Measurements from ENCODE around the gene SEL1L3. TPM values are rescaled to one million over a fixed set of nuclear protein-coding genes. Genes with fewer than 3 reads are reported as not detected.
A peak's percentile ranks its signal among the peaks of the same experiment; 100 is the strongest.
"Not testable (repeated sequence)": the region's sequence is repeated elsewhere in the genome, so short reads cannot be mapped to it uniquely, and the experiment has no call there.

Gene SEL1L3
- 42.4 TPM for polyA plus RNA-seq (2012; ENCODE audit: low read depth, missing spikeins)

GRCh38 chr4:25862411-25863346, at the start of gene SEL1L3:
SEL1L3 (minus strand) TSS chr4:25862988; CDS start chr4:25862836, 152 bp downstream.
- TF ChIP-seq PAX5 (IDR thresholded peaks at IDR 0.05; ENCODE audit: insufficient read depth, low read length, severe bottlenecking) = no peak
- no peak for TF ChIP-seq SPI1 (IDR thresholded peaks at IDR 0.05; ENCODE audit: low read depth, low read length)
- no peak for TF ChIP-seq POU2F2 (IDR thresholded peaks at IDR 0.05; ENCODE audit: low read depth, low read length)
- 0 out of 2 replicates have a peak, but pooled peaks have one; percentile 29 for TF ChIP-seq POLR2AphosphoS5 (IDR thresholded peaks at IDR 0.05; ENCODE audit: low read depth, low read length)
- no peak for TF ChIP-seq TAF1 (IDR thresholded peaks at IDR 0.05; ENCODE audit: low read depth, low read length)
- peak; percentile 66 for DNase-seq (ENCODE audit: insufficient read length, low spot score)
- peak; percentile 75 for FAIRE-seq

- DNase-seq (ENCODE audit: insufficient read length, low spot score) = no peak
- no peak for FAIRE-seq
- TF ChIP-seq POLR2AphosphoS5 (IDR thresholded peaks at IDR 0.05; ENCODE audit: low read depth, low read length) (no peak), POLR2A (IDR thresholded peaks at IDR 0.05; ENCODE audit: low read depth, low read length) (no peak), POU2F2 (IDR thresholded peaks at IDR 0.05; ENCODE audit: low read depth, low read length) (no peak), PAX5 (IDR thresholded peaks at IDR 0.05; ENCODE audit: insufficient read depth, low read length, severe bottlenecking) (no peak), TAF1 (IDR thresholded peaks at IDR 0.05; ENCODE audit: low read depth, low read length) (no peak), SPI1 (IDR thresholded peaks at IDR 0.05; ENCODE audit: low read depth, low read length) (no peak)
Measured at GRCh38 chr4:25911356-25911755, 48.6 kb upstream of the SEL1L3 start.

- DNase-seq (ENCODE audit: insufficient read length, low spot score) (no peak), FAIRE-seq (no peak)
- TF ChIP-seq PAX5 (IDR thresholded peaks at IDR 0.05; ENCODE audit: insufficient read depth, low read length, severe bottlenecking) (no peak), POLR2AphosphoS5 (IDR thresholded peaks at IDR 0.05; ENCODE audit: low read depth, low read length) (no peak), SPI1 (IDR thresholded peaks at IDR 0.05; ENCODE audit: low read depth, low read length) (no peak), POLR2A (IDR thresholded peaks at IDR 0.05; ENCODE audit: low read depth, low read length) (no peak), POU2F2 (IDR thresholded peaks at IDR 0.05; ENCODE audit: low read depth, low read length) (no peak), TAF1 (IDR thresholded peaks at IDR 0.05; ENCODE audit: low read depth, low read length) (no peak)
Measured at GRCh38 chr4:25908491-25908901, 45.7 kb upstream of the SEL1L3 start.

- not testable (repeated sequence) for FAIRE-seq; DNase-seq (ENCODE audit: insufficient read length, low spot score)
Measured at GRCh38 chr4:25906113-25906512, 43.3 kb upstream of the SEL1L3 start.

GRCh38 chr4:25905371-25905770, 42.6 kb upstream of the SEL1L3 start:
- DNase-seq (ENCODE audit: insufficient read length, low spot score) (no peak), FAIRE-seq (no peak)
- no peak for TF ChIP-seq PAX5 (IDR thresholded peaks at IDR 0.05; ENCODE audit: insufficient read depth, low read length, severe bottlenecking)
- no peak for TF ChIP-seq POU2F2 (IDR thresholded peaks at IDR 0.05; ENCODE audit: low read depth, low read length)
- TF ChIP-seq TAF1 (IDR thresholded peaks at IDR 0.05; ENCODE audit: low read depth, low read length) = no peak
- TF ChIP-seq POLR2A (IDR thresholded peaks at IDR 0.05; ENCODE audit: low read depth, low read length) = no peak
- TF ChIP-seq POLR2AphosphoS5 (IDR thresholded peaks at IDR 0.05; ENCODE audit: low read depth, low read length) = no peak
- TF ChIP-seq SPI1 (IDR thresholded peaks at IDR 0.05; ENCODE audit: low read depth, low read length) = no peak

GRCh38 chr4:25904748-25905082, 41.9 kb upstream of the SEL1L3 start:
- TF ChIP-seq POU2F2 (IDR thresholded peaks at IDR 0.05; ENCODE audit: low read depth, low read length) (no peak), TAF1 (IDR thresholded peaks at IDR 0.05; ENCODE audit: low read depth, low read length) (no peak), POLR2AphosphoS5 (IDR thresholded peaks at IDR 0.05; ENCODE audit: low read depth, low read length) (no peak), POLR2A (IDR thresholded peaks at IDR 0.05; ENCODE audit: low read depth, low read length) (no peak), PAX5 (IDR thresholded peaks at IDR 0.05; ENCODE audit: insufficient read depth, low read length, severe bottlenecking) (no peak), SPI1 (IDR thresholded peaks at IDR 0.05; ENCODE audit: low read depth, low read length) (no peak)
- FAIRE-seq (peak; percentile 84), DNase-seq (ENCODE audit: insufficient read length, low spot score) (no peak)

GRCh38 chr4:25903900-25904747, 41.3 kb upstream of the SEL1L3 start:
- peak; percentile 82 for FAIRE-seq
- DNase-seq (ENCODE audit: insufficient read length, low spot score) = no peak
- TF ChIP-seq SPI1 (IDR thresholded peaks at IDR 0.05; ENCODE audit: low read depth, low read length) = peak; percentile 73
- no peak for TF ChIP-seq PAX5 (IDR thresholded peaks at IDR 0.05; ENCODE audit: insufficient read depth, low read length, severe bottlenecking)

- DNase-seq (ENCODE audit: insufficient read length, low spot score) (no peak), FAIRE-seq (no peak)
- TF ChIP-seq PAX5 (IDR thresholded peaks at IDR 0.05; ENCODE audit: insufficient read depth, low read length, severe bottlenecking) (no peak), SPI1 (IDR thresholded peaks at IDR 0.05; ENCODE audit: low read depth, low read length) (no peak), POLR2A (IDR thresholded peaks at IDR 0.05; ENCODE audit: low read depth, low read length) (no peak), POLR2AphosphoS5 (IDR thresholded peaks at IDR 0.05; ENCODE audit: low read depth, low read length) (no peak), POU2F2 (IDR thresholded peaks at IDR 0.05; ENCODE audit: low read depth, low read length) (no peak), TAF1 (IDR thresholded peaks at IDR 0.05; ENCODE audit: low read depth, low read length) (no peak)
Measured at GRCh38 chr4:25901030-25901430, 38.2 kb upstream of the SEL1L3 start.

- no peak for DNase-seq (ENCODE audit: insufficient read length, low spot score)
- FAIRE-seq = no peak
- no peak for TF ChIP-seq TAF1 (IDR thresholded peaks at IDR 0.05; ENCODE audit: low read depth, low read length)
- TF ChIP-seq POLR2A (IDR thresholded peaks at IDR 0.05; ENCODE audit: low read depth, low read length) = no peak
- no peak for TF ChIP-seq PAX5 (IDR thresholded peaks at IDR 0.05; ENCODE audit: insufficient read depth, low read length, severe bottlenecking)
- TF ChIP-seq SPI1 (IDR thresholded peaks at IDR 0.05; ENCODE audit: low read depth, low read length) = no peak
- no peak for TF ChIP-seq POLR2AphosphoS5 (IDR thresholded peaks at IDR 0.05; ENCODE audit: low read depth, low read length)
- TF ChIP-seq POU2F2 (IDR thresholded peaks at IDR 0.05; ENCODE audit: low read depth, low read length) = no peak
Measured at GRCh38 chr4:25900310-25900709, 37.5 kb upstream of the SEL1L3 start.

Measured in GM12891 (cell line).